Measurements from ENCODE around the gene TRPM3. TPM values are rescaled to one million over a fixed set of nuclear protein-coding genes. Genes with fewer than 3 reads are reported as not detected.

Gene TRPM3
- total and polyA plus RNA-seq, 2 donors, result 0.14 to 4.6 TPM

GRCh38 chr9:71037521-71037920 lies 83.9 kb downstream of the TRPM3 start:
- no peak overlapping the region for H3K27ac ChIP-seq (ENCODE audit: low read depth in 1 of 2, low read length in 1 of 2)
- H3K9me3 ChIP-seq (ENCODE audit: control insufficient read depth in 2 of 2, insufficient read depth in 1 of 2, low read length in 1 of 2), result no peaks in the 10 kb centered on the region
- no peak for DNase-seq (ENCODE audit: low read depth in 6 of 9, low spot score in 9 of 9)
- no peaks in the 10 kb centered on the region for H3K36me3 ChIP-seq (ENCODE audit: control insufficient read depth in 2 of 2, insufficient read depth in 2 of 2, low read length in 1 of 2)
- H3K4me3 ChIP-seq (ENCODE audit: low read length in 2 of 2), result no peak overlapping the region
- H3K27me3 ChIP-seq (ENCODE audit: control insufficient read depth in 2 of 2, insufficient read depth in 1 of 2, low read length in 1 of 2), result no peaks in the 10 kb centered on the region
- H3K4me1 ChIP-seq (ENCODE audit: control insufficient read depth in 2 of 2, insufficient read depth in 2 of 2, low read length in 2 of 2), result no peaks in the 10 kb centered on the region
- 94% methylated on average over 4 of the region's 4 CpGs for WGBS

GRCh38 chr9:71036501-71036900 lies 84.9 kb downstream of the TRPM3 start:
- Histone ChIP-seq H3K27me3 (ENCODE audit: control insufficient read depth in 2 of 2, insufficient read depth in 1 of 2, low read length in 1 of 2) (no peaks in the 10 kb centered on the region), H3K36me3 (ENCODE audit: control insufficient read depth in 2 of 2, insufficient read depth in 2 of 2, low read length in 1 of 2) (no peaks in the 10 kb centered on the region), H3K27ac (ENCODE audit: low read depth in 1 of 2, low read length in 1 of 2) (no peak overlapping the region), H3K4me3 (ENCODE audit: low read length in 2 of 2) (no peak overlapping the region), H3K4me1 (ENCODE audit: control insufficient read depth in 2 of 2, insufficient read depth in 2 of 2, low read length in 2 of 2) (no peaks in the 10 kb centered on the region), H3K9me3 (ENCODE audit: control insufficient read depth in 2 of 2, insufficient read depth in 1 of 2, low read length in 1 of 2) (no peaks in the 10 kb centered on the region)
- 57% methylated on average over 4 of the region's 4 CpGs for WGBS
- DNase-seq (ENCODE audit: low read depth in 6 of 9, low spot score in 9 of 9), result peak in 1 of 9 donors; percentile 10

- Histone ChIP-seq H3K4me3 (ENCODE audit: low read length in 2 of 2) (no peak overlapping the region), H3K4me1 (ENCODE audit: control insufficient read depth in 2 of 2, insufficient read depth in 2 of 2, low read length in 2 of 2) (no peaks in the 10 kb centered on the region), H3K27me3 (ENCODE audit: control insufficient read depth in 2 of 2, insufficient read depth in 1 of 2, low read length in 1 of 2) (no peaks in the 10 kb centered on the region), H3K27ac (ENCODE audit: low read depth in 1 of 2, low read length in 1 of 2) (no peak overlapping the region), H3K9me3 (ENCODE audit: control insufficient read depth in 2 of 2, insufficient read depth in 1 of 2, low read length in 1 of 2) (no peaks in the 10 kb centered on the region), H3K36me3 (ENCODE audit: control insufficient read depth in 2 of 2, insufficient read depth in 2 of 2, low read length in 1 of 2) (no peaks in the 10 kb centered on the region)
- DNase-seq (ENCODE audit: low read depth in 6 of 9, low spot score in 9 of 9), result no peak
Measured at GRCh38 chr9:71032779-71033178, 88.6 kb downstream of the TRPM3 start.

GRCh38 chr9:71025728-71026127 lies 95.7 kb downstream of the TRPM3 start:
- DNase-seq (ENCODE audit: low read depth in 6 of 9, low spot score in 9 of 9), result no peak
- no peak overlapping the region for H3K4me3 ChIP-seq (ENCODE audit: low read length in 2 of 2)
- no peaks in the 10 kb centered on the region for H3K4me1 ChIP-seq (ENCODE audit: control insufficient read depth in 2 of 2, insufficient read depth in 2 of 2, low read length in 2 of 2)
- no peak overlapping the region for H3K27ac ChIP-seq (ENCODE audit: low read depth in 1 of 2, low read length in 1 of 2)
- H3K36me3 ChIP-seq (ENCODE audit: control insufficient read depth in 2 of 2, insufficient read depth in 2 of 2, low read length in 1 of 2), result no peaks in the 10 kb centered on the region
- WGBS, result 92% methylated on average over 2 of the region's 2 CpGs
- no peaks in the 10 kb centered on the region for H3K27me3 ChIP-seq (ENCODE audit: control insufficient read depth in 2 of 2, insufficient read depth in 1 of 2, low read length in 1 of 2)
- H3K9me3 ChIP-seq (ENCODE audit: control insufficient read depth in 2 of 2, insufficient read depth in 1 of 2, low read length in 1 of 2), result no peaks in the 10 kb centered on the region

- no peak for DNase-seq (ENCODE audit: low read depth in 6 of 9, low spot score in 9 of 9)
- Histone ChIP-seq H3K27me3 (ENCODE audit: control insufficient read depth in 2 of 2, insufficient read depth in 1 of 2, low read length in 1 of 2) (no peaks in the 10 kb centered on the region), H3K36me3 (ENCODE audit: control insufficient read depth in 2 of 2, insufficient read depth in 2 of 2, low read length in 1 of 2) (no peaks in the 10 kb centered on the region), H3K27ac (ENCODE audit: low read depth in 1 of 2, low read length in 1 of 2) (no peak overlapping the region), H3K4me3 (ENCODE audit: low read length in 2 of 2) (no peak overlapping the region), H3K4me1 (ENCODE audit: control insufficient read depth in 2 of 2, insufficient read depth in 2 of 2, low read length in 2 of 2) (no peaks in the 10 kb centered on the region), H3K9me3 (ENCODE audit: control insufficient read depth in 2 of 2, insufficient read depth in 1 of 2, low read length in 1 of 2) (no peaks in the 10 kb centered on the region)
- WGBS, result 88% methylated on average over 6 of the region's 6 CpGs
Measured at GRCh38 chr9:71025201-71025600, 96.2 kb downstream of the TRPM3 start.

- Histone ChIP-seq H3K4me3 (ENCODE audit: low read length in 2 of 2) (no peak overlapping the region), H3K27me3 (ENCODE audit: control insufficient read depth in 2 of 2, insufficient read depth in 1 of 2, low read length in 1 of 2) (no peaks in the 10 kb centered on the region), H3K9me3 (ENCODE audit: control insufficient read depth in 2 of 2, insufficient read depth in 1 of 2, low read length in 1 of 2) (no peaks in the 10 kb centered on the region), H3K36me3 (ENCODE audit: control insufficient read depth in 2 of 2, insufficient read depth in 2 of 2, low read length in 1 of 2) (no peaks in the 10 kb centered on the region), H3K27ac (ENCODE audit: low read depth in 1 of 2, low read length in 1 of 2) (no peak overlapping the region), H3K4me1 (ENCODE audit: control insufficient read depth in 2 of 2, insufficient read depth in 2 of 2, low read length in 2 of 2) (no peaks in the 10 kb centered on the region)
- no peak for DNase-seq (ENCODE audit: low read depth in 6 of 9, low spot score in 9 of 9)
- 91% methylated on average over 3 of the region's 3 CpGs for WGBS
Measured at GRCh38 chr9:71010258-71010657, 111.2 kb downstream of the TRPM3 start.

- no peaks in the 10 kb centered on the region for H3K9me3 ChIP-seq (ENCODE audit: control insufficient read depth in 2 of 2, insufficient read depth in 1 of 2, low read length in 1 of 2)
- H3K4me3 ChIP-seq (ENCODE audit: low read length in 2 of 2), result no peak overlapping the region
- DNase-seq (ENCODE audit: low read depth in 6 of 9, low spot score in 9 of 9), result no peak
- H3K27me3 ChIP-seq (ENCODE audit: control insufficient read depth in 2 of 2, insufficient read depth in 1 of 2, low read length in 1 of 2), result no peaks in the 10 kb centered on the region
- WGBS, result 93% methylated on average over 2 of the region's 2 CpGs
- no peak overlapping the region for H3K27ac ChIP-seq (ENCODE audit: low read depth in 1 of 2, low read length in 1 of 2)
- H3K36me3 ChIP-seq (ENCODE audit: control insufficient read depth in 2 of 2, insufficient read depth in 2 of 2, low read length in 1 of 2), result no peaks in the 10 kb centered on the region
- H3K4me1 ChIP-seq (ENCODE audit: control insufficient read depth in 2 of 2, insufficient read depth in 2 of 2, low read length in 2 of 2), result no peaks in the 10 kb centered on the region
Measured at GRCh38 chr9:71005456-71005855, 116.0 kb downstream of the TRPM3 start.

- Histone ChIP-seq H3K4me1 (ENCODE audit: control insufficient read depth in 2 of 2, insufficient read depth in 2 of 2, low read length in 2 of 2) (no peaks in the 10 kb centered on the region), H3K27me3 (ENCODE audit: control insufficient read depth in 2 of 2, insufficient read depth in 1 of 2, low read length in 1 of 2) (no peaks in the 10 kb centered on the region), H3K27ac (ENCODE audit: low read depth in 1 of 2, low read length in 1 of 2) (no peak overlapping the region), H3K36me3 (ENCODE audit: control insufficient read depth in 2 of 2, insufficient read depth in 2 of 2, low read length in 1 of 2) (no peaks in the 10 kb centered on the region), H3K9me3 (ENCODE audit: control insufficient read depth in 2 of 2, insufficient read depth in 1 of 2, low read length in 1 of 2) (no peaks in the 10 kb centered on the region), H3K4me3 (ENCODE audit: low read length in 2 of 2) (no peak overlapping the region)
- WGBS, result 99% methylated on average over 4 of the region's 4 CpGs
- no peak for DNase-seq (ENCODE audit: low read depth in 6 of 9, low spot score in 9 of 9)
Measured at GRCh38 chr9:71004196-71004595, 117.2 kb downstream of the TRPM3 start.

GRCh38 chr9:71003346-71003745 lies 118.1 kb downstream of the TRPM3 start:
- Histone ChIP-seq H3K4me1 (ENCODE audit: control insufficient read depth in 2 of 2, insufficient read depth in 2 of 2, low read length in 2 of 2) (no peaks in the 10 kb centered on the region), H3K9me3 (ENCODE audit: control insufficient read depth in 2 of 2, insufficient read depth in 1 of 2, low read length in 1 of 2) (no peaks in the 10 kb centered on the region), H3K36me3 (ENCODE audit: control insufficient read depth in 2 of 2, insufficient read depth in 2 of 2, low read length in 1 of 2) (no peaks in the 10 kb centered on the region), H3K4me3 (ENCODE audit: low read length in 2 of 2) (no peak overlapping the region), H3K27me3 (ENCODE audit: control insufficient read depth in 2 of 2, insufficient read depth in 1 of 2, low read length in 1 of 2) (no peaks in the 10 kb centered on the region), H3K27ac (ENCODE audit: low read depth in 1 of 2, low read length in 1 of 2) (no peak overlapping the region)
- WGBS, result 99% methylated on average over 4 of the region's 4 CpGs
- DNase-seq (ENCODE audit: low read depth in 6 of 9, low spot score in 9 of 9), result no peak

- Histone ChIP-seq H3K4me3 (ENCODE audit: low read length in 2 of 2) (no peak overlapping the region), H3K4me1 (ENCODE audit: control insufficient read depth in 2 of 2, insufficient read depth in 2 of 2, low read length in 2 of 2) (no peaks in the 10 kb centered on the region), H3K27ac (ENCODE audit: low read depth in 1 of 2, low read length in 1 of 2) (no peak overlapping the region), H3K9me3 (ENCODE audit: control insufficient read depth in 2 of 2, insufficient read depth in 1 of 2, low read length in 1 of 2) (no peaks in the 10 kb centered on the region), H3K27me3 (ENCODE audit: control insufficient read depth in 2 of 2, insufficient read depth in 1 of 2, low read length in 1 of 2) (no peaks in the 10 kb centered on the region), H3K36me3 (ENCODE audit: control insufficient read depth in 2 of 2, insufficient read depth in 2 of 2, low read length in 1 of 2) (no peaks in the 10 kb centered on the region)
- peak in 3 of 9 donors; percentile 2 to 10 (median 6) for DNase-seq (ENCODE audit: low read depth in 6 of 9, low spot score in 9 of 9)
- 90% methylated on average over 5 of the region's 5 CpGs for WGBS
Measured at GRCh38 chr9:71001780-71002386, 119.5 kb downstream of the TRPM3 start.
